ENCODE results near the gene CARNS1. TPM values are rescaled to one million over a fixed set of nuclear protein-coding genes. Genes with fewer than 3 reads are reported as not detected.

CARNS1 gene
- total and polyA plus RNA-seq, 9 donors = 0.12 to 13.2 (median 0.62) TPM

- Histone ChIP-seq H3K27me3 (no peaks in the 10 kb centered on the region), H3K27ac (peak overlapping the region; percentile 37 to 75), H3K36me3 (no peaks in the 10 kb centered on the region), H3K4me1 (ENCODE audit: insufficient read depth) (peaks cover 32% of the 10 kb centered on the region), H3K9me3 (no peaks in the 10 kb centered on the region), H3K4me3 (peak overlapping the region; percentile 0)
- DNase-seq = peak in 4 of 5 donors; percentile 64 to 77 (median 73)
- TF ChIP-seq EP300 (IDR thresholded peaks at IDR 0.05) (no peak), POLR2A (IDR thresholded peaks at IDR 0.05) (no peak)
- TF ChIP-seq, protein P1, sequence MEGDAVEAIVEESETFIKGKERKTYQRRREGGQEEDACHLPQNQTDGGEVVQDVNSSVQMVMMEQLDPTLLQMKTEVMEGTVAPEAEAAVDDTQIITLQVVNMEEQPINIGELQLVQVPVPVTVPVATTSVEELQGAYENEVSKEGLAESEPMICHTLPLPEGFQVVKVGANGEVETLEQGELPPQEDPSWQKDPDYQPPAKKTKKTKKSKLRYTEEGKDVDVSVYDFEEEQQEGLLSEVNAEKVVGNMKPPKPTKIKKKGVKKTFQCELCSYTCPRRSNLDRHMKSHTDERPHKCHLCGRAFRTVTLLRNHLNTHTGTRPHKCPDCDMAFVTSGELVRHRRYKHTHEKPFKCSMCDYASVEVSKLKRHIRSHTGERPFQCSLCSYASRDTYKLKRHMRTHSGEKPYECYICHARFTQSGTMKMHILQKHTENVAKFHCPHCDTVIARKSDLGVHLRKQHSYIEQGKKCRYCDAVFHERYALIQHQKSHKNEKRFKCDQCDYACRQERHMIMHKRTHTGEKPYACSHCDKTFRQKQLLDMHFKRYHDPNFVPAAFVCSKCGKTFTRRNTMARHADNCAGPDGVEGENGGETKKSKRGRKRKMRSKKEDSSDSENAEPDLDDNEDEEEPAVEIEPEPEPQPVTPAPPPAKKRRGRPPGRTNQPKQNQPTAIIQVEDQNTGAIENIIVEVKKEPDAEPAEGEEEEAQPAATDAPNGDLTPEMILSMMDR (IDR thresholded peaks at IDR 0.05) = no peak
- 40 to 46% (median 41%) methylated on average over 24 to 25 of the region's 25 CpGs for WGBS, 3 donors
- intact Hi-C loops (cut with DNase I) = no loop called here
Measured at GRCh38 chr11:67366961-67367760, 48.3 kb upstream of the CARNS1 start.

DNA sequence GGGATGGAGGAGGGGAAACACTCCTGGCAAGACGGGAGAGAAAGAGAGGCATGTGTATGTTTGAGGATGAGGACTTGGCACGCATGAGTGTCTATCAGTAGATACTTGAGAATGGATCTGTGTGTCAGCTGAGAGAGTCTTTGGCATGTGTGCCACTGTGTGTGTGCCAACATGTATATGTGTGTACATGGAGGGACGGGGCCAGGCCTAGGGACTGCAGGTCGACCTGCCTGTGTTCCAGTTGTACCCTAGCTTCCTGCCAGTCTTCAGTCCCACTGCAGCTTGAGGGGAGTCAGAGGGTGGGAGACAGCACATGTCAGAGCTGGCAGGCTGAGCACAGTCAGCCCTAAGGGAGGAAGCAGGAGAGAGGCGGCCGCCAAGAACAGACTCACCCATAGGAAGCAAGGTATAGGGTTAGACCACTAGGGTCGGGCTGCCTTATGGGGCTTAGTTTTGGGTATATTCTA, 47.7 kb upstream of the CARNS1 start:
- no peak overlapping the region for H3K4me3 ChIP-seq
- TF ChIP-seq, protein P1 (IDR thresholded peaks at IDR 0.05) = no peak
- 64 to 78% (median 73%) methylated on average over 7 of the region's 7 CpGs for WGBS, 3 donors
- H3K4me1 ChIP-seq (ENCODE audit: insufficient read depth) = peaks cover 32% of the 10 kb centered on the region
- intact Hi-C loops (cut with DNase I) = no loop called here
- no peaks in the 10 kb centered on the region for H3K27me3 ChIP-seq
- H3K27ac ChIP-seq = peak overlapping the region; percentile 37 to 75
- H3K9me3 ChIP-seq = no peaks in the 10 kb centered on the region
- no peaks in the 10 kb centered on the region for H3K36me3 ChIP-seq
- no peak for DNase-seq

DNA sequence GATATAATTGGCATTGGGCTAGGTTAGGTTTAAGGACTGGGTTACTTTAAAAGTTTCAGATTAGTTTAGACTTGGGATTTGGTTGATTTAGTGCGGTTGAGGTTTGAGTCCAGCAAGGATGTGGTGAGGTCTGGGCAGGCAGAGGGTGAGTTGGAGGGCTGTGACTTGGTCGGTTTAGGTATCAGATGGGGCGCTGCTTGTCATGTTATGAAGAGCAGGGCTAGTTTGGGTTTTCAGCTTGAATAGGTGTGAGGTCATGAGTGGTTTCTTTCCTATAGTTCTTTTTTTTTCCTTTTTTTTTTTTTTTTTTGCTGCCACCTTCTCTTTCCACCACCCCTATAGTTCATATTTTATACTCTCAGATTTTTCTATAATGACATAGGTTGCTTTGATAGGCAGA, 46.9 kb upstream of the CARNS1 start:
- 87 to 91% (median 88%) methylated on average over 3 of the region's 3 CpGs for WGBS, 3 donors
- no peaks in the 10 kb centered on the region for H3K9me3 ChIP-seq
- peaks cover 32% of the 10 kb centered on the region for H3K4me1 ChIP-seq (ENCODE audit: insufficient read depth)
- DNase-seq = no peak
- intact Hi-C loops (cut with DNase I) = no loop called here
- H3K36me3 ChIP-seq = no peaks in the 10 kb centered on the region
- H3K27ac ChIP-seq = no peak overlapping the region
- no peaks in the 10 kb centered on the region for H3K27me3 ChIP-seq
- H3K4me3 ChIP-seq = no peak overlapping the region
- TF ChIP-seq, protein P1 (IDR thresholded peaks at IDR 0.05) = no peak
- no peak for TF ChIP-seq POLR2A (IDR thresholded peaks at IDR 0.05)
- TF ChIP-seq EP300 (IDR thresholded peaks at IDR 0.05) = no peak

GRCh38 chr11:67369275-67369674, 46.2 kb upstream of the CARNS1 start:
- H3K4me3 ChIP-seq = no peak overlapping the region
- WGBS, 3 donors = 83 to 89% (median 89%) methylated on average over 8 of the region's 8 CpGs
- DNase-seq = no peak
- H3K9me3 ChIP-seq = no peaks in the 10 kb centered on the region
- peaks cover 39% of the 10 kb centered on the region for H3K4me1 ChIP-seq (ENCODE audit: insufficient read depth)
- no peaks in the 10 kb centered on the region for H3K27me3 ChIP-seq
- TF ChIP-seq, protein P1 (IDR thresholded peaks at IDR 0.05) = no peak
- TF ChIP-seq EP300 (IDR thresholded peaks at IDR 0.05) = no peak
- no peak for TF ChIP-seq POLR2A (IDR thresholded peaks at IDR 0.05)
- peak overlapping the region; percentile 33 to 52 for H3K27ac ChIP-seq
- H3K36me3 ChIP-seq = no peaks in the 10 kb centered on the region
- intact Hi-C loops (cut with DNase I) = no loop called here
